Aortic smooth muscle cell (primary cell): ENCODE measurements around the gene HOXD12. TPM values are rescaled to one million over a fixed set of nuclear protein-coding genes. Genes with fewer than 3 reads are reported as not detected.

Source experiments
- total RNA-seq: library from RNA; depleted of rRNA; stranded (reverse); fragments of >200 nt; gene quantifications from 2 replicates; pipeline ENCODE4 v1.2.3, GENCODE V29; 2014

The HOXD12 gene
- total RNA-seq, result not detected in 2 replicates

GRCh38 chr2:176099728-176100546, at the start of gene HOXD12:
TSS of gene HOXD12 (plus strand) at chr2:176099795. CDS start at chr2:176099802, 7 bp downstream.

GRCh38 chr2:176083796-176084261, 15.8 kb upstream of the HOXD12 start, which contains the start of gene EVX2:
TSS of gene EVX2 (minus strand) at chr2:176083962. CDS start at chr2:176083776, 186 bp downstream.

GRCh38 chr2:176092270-176093144, 7.1 kb upstream of the HOXD12 start, which contains the start of gene HOXD13:
TSS of gene HOXD13 (plus strand) at chr2:176092721. CDS start at chr2:176092891, 170 bp downstream.

GRCh38 chr2:176106581-176107539, 7.3 kb downstream of the HOXD12 start, which contains the start of gene HOXD11:
TSS of gene HOXD11 (plus strand) at chr2:176107280. CDS start at chr2:176107356, 76 bp downstream.

GRCh38 chr2:176115883-176116813, 16.6 kb downstream of the HOXD12 start, which contains the start of gene HOXD10:
TSS of gene HOXD10 (plus strand) at chr2:176116778. CDS start at chr2:176116834, 56 bp downstream.

GRCh38 chr2:176122683-176123410, 23.3 kb downstream of the HOXD12 start, which contains the start of gene HOXD9:
TSS of gene HOXD9 (plus strand) at chr2:176122719. CDS start at chr2:176122769, 50 bp downstream.

GRCh38 chr2:176128982-176129796, 29.6 kb downstream of the HOXD12 start, which contains the start of gene HOXD8:
TSS of gene HOXD8 (plus strand) at chr2:176129705. CDS start at chr2:176130367, 662 bp downstream.

GRCh38 chr2:176151442-176152287, 52.1 kb downstream of the HOXD12 start, which contains the start of gene HOXD4:
TSS of gene HOXD4 (plus strand) at chr2:176151550. CDS start at chr2:176151634, 84 bp downstream.

Other genes starting within 250 kb of the HOXD12 start
- 33.0 and 36.5 TPM in 2 replicates for gene LNPK, start 97.5 kb upstream of the HOXD12 start, total RNA-seq
- gene EVX2, start 15.8 kb upstream of the HOXD12 start, total RNA-seq, result not detected in 2 replicates
- gene HOXD13, start 7.1 kb upstream of the HOXD12 start, total RNA-seq, result not detected in 2 replicates
- not detected in 2 replicates for gene HOXD11, start 7.5 kb downstream of the HOXD12 start, total RNA-seq
- gene HOXD10, start 17.0 kb downstream of the HOXD12 start, total RNA-seq, result not detected in 2 replicates
- gene HOXD9, start 22.9 kb downstream of the HOXD12 start, total RNA-seq, result not detected in 2 replicates
- 0.06 TPM in 1 of 2 replicates, not detected in the other for gene HOXD8, start 29.9 kb downstream of the HOXD12 start, total RNA-seq
- 0.06 TPM in 1 of 2 replicates, not detected in the other for gene HOXD4, start 51.8 kb downstream of the HOXD12 start, total RNA-seq
- not detected in 2 replicates for gene HOXD3, start 57.5 kb downstream of the HOXD12 start, total RNA-seq
- not detected in 2 replicates for gene HOXD1, start 88.9 kb downstream of the HOXD12 start, total RNA-seq
- 16.2 and 22.3 TPM in 2 replicates for gene MTX2, start 169.6 kb downstream of the HOXD12 start, total RNA-seq